ENCODE results near the gene KBTBD4.
A peak's percentile ranks its signal among the peaks of the same experiment; 100 is the strongest.
"Not testable (repeated sequence)": the region's sequence is repeated elsewhere in the genome, so short reads cannot be mapped to it uniquely, and the experiment has no call there.

Gene KBTBD4

GRCh38 chr11:47529951-47530350 lies 48.8 kb downstream of the KBTBD4 start:
- no peak for TF ChIP-seq CTCF (conservative IDR thresholded peaks at IDR 0.05; ENCODE audit: control insufficient read depth, insufficient read depth, low read depth, low read length)
- no peak overlapping the region for H3K4me3 ChIP-seq (ENCODE audit: control insufficient read depth, low read depth, low read length)
- DNase-seq (ENCODE audit: low read depth): no peak

GRCh38 chr11:47527186-47527585 lies 51.6 kb downstream of the KBTBD4 start:
- H3K4me3 ChIP-seq (ENCODE audit: control insufficient read depth, low read depth, low read length): no peak overlapping the region
- TF ChIP-seq CTCF (conservative IDR thresholded peaks at IDR 0.05; ENCODE audit: control insufficient read depth, insufficient read depth, low read depth, low read length): no peak
- DNase-seq (ENCODE audit: low read depth): no peak

GRCh38 chr11:47526032-47526431 lies 52.7 kb downstream of the KBTBD4 start:
- H3K4me3 ChIP-seq (ENCODE audit: control insufficient read depth, low read depth, low read length); DNase-seq (ENCODE audit: low read depth): not testable (repeated sequence)

GRCh38 chr11:47524291-47524874 lies 54.4 kb downstream of the KBTBD4 start:
- H3K4me3 ChIP-seq (ENCODE audit: control insufficient read depth, low read depth, low read length): no peak overlapping the region
- no peak for TF ChIP-seq CTCF (conservative IDR thresholded peaks at IDR 0.05; ENCODE audit: control insufficient read depth, insufficient read depth, low read depth, low read length)
- DNase-seq (ENCODE audit: low read depth): peak; percentile 34

GRCh38 chr11:47523490-47524225 lies 55.1 kb downstream of the KBTBD4 start:
- DNase-seq (ENCODE audit: low read depth): peak; percentile 92
- TF ChIP-seq CTCF (conservative IDR thresholded peaks at IDR 0.05; ENCODE audit: control insufficient read depth, insufficient read depth, low read depth, low read length): no peak
- H3K4me3 ChIP-seq (ENCODE audit: control insufficient read depth, low read depth, low read length): no peak overlapping the region
